ENCODE results near the gene TTC19.

TTC19 gene

DNA sequence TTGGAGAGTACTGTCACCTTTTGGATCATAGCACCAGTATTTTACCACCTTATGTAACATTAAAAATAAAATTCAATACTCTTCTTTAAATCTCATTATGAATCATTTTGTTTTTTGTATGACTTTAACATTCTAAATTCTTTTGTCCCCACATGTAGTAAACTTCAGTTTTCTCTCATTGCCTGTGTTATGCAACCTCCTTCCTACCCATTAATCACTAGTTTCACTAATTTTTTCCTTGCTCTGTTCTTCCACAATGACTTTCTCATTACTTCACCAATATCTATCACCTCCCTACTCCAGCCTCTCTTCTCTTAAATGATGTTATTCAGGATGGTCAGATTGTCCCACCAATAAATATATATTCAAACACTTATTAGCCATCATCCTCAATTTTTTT, 68.7 kb downstream of the TTC19 start:
- H3K27ac ChIP-seq (ENCODE audit: low read length): no peak overlapping the region
- TF ChIP-seq, protein P1, sequence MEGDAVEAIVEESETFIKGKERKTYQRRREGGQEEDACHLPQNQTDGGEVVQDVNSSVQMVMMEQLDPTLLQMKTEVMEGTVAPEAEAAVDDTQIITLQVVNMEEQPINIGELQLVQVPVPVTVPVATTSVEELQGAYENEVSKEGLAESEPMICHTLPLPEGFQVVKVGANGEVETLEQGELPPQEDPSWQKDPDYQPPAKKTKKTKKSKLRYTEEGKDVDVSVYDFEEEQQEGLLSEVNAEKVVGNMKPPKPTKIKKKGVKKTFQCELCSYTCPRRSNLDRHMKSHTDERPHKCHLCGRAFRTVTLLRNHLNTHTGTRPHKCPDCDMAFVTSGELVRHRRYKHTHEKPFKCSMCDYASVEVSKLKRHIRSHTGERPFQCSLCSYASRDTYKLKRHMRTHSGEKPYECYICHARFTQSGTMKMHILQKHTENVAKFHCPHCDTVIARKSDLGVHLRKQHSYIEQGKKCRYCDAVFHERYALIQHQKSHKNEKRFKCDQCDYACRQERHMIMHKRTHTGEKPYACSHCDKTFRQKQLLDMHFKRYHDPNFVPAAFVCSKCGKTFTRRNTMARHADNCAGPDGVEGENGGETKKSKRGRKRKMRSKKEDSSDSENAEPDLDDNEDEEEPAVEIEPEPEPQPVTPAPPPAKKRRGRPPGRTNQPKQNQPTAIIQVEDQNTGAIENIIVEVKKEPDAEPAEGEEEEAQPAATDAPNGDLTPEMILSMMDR (IDR thresholded peaks at IDR 0.05; ENCODE audit: low read depth, low read length): no peak
- no peak for TF ChIP-seq EZH2phosphoT487 (IDR thresholded peaks at IDR 0.05; ENCODE audit: low read depth)

DNA sequence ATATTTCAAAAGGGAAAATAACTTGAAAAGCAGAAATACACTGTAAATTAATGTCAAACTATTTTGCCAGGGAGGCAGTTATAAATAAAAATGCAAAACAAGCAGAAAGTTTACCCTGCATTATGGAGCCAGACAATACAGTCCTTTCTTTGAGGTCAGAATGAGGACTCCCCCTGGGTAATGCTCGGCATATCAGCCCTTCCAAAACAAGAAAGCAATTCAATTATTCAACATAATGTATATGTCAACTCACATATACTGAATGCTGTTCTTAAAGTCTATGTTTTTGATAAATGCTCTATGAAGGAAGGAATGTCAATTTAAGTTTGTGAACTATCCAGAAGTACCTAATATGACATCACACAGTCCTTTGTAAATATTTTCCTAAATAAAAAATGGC, 72.4 kb downstream of the TTC19 start:
- no peak overlapping the region for H2AFZ ChIP-seq (ENCODE audit: low read depth, low read length)
- TF ChIP-seq EZH2phosphoT487 (IDR thresholded peaks at IDR 0.05; ENCODE audit: low read depth): no peak
- TF ChIP-seq, protein P1 (IDR thresholded peaks at IDR 0.05; ENCODE audit: low read depth, low read length): no peak
- no peak overlapping the region for H3K9ac ChIP-seq (ENCODE audit: low read length)
- H3K4me1 ChIP-seq (ENCODE audit: low read length): no peaks in the 10 kb centered on the region
- H4K20me1 ChIP-seq (ENCODE audit: insufficient read depth, low read length): no peaks in the 10 kb centered on the region
- H3K79me2 ChIP-seq (ENCODE audit: low read length): no peaks in the 10 kb centered on the region
- no peak overlapping the region for H3K4me3 ChIP-seq (ENCODE audit: low read length)
- no peaks in the 10 kb centered on the region for H3K27me3 ChIP-seq (ENCODE audit: low read depth, low read length)
- H3K4me2 ChIP-seq (ENCODE audit: low read length): no peak overlapping the region
- H3K36me3 ChIP-seq (replicated peaks; ENCODE audit: low read depth, low read length): peaks cover 22% of the 10 kb centered on the region
- no peak overlapping the region for H3K27ac ChIP-seq (ENCODE audit: low read length)
- H3K9me3 ChIP-seq (ENCODE audit: insufficient read depth, low read length): no peaks in the 10 kb centered on the region

More for the DNA sequence above, 68.7 kb downstream of the TTC19 start:
- Histone ChIP-seq H3K4me2 (ENCODE audit: low read length) (no peak overlapping the region), H3K4me1 (ENCODE audit: low read length) (no peaks in the 10 kb centered on the region), H2AFZ (ENCODE audit: low read depth, low read length) (no peak overlapping the region), H3K36me3 (replicated peaks; ENCODE audit: low read depth, low read length) (peaks cover 29% of the 10 kb centered on the region), H4K20me1 (ENCODE audit: insufficient read depth, low read length) (no peaks in the 10 kb centered on the region), H3K27me3 (ENCODE audit: low read depth, low read length) (no peaks in the 10 kb centered on the region), H3K9me3 (ENCODE audit: insufficient read depth, low read length) (no peaks in the 10 kb centered on the region), H3K4me3 (ENCODE audit: low read length) (no peak overlapping the region), H3K9ac (ENCODE audit: low read length) (no peak overlapping the region), H3K79me2 (ENCODE audit: low read length) (no peaks in the 10 kb centered on the region)

- Histone ChIP-seq H4K20me1 (ENCODE audit: insufficient read depth, low read length) (no peaks in the 10 kb centered on the region), H3K4me1 (ENCODE audit: low read length) (no peaks in the 10 kb centered on the region), H3K27ac (ENCODE audit: low read length) (no peak overlapping the region), H3K4me3 (ENCODE audit: low read length) (no peak overlapping the region), H3K4me2 (ENCODE audit: low read length) (no peak overlapping the region), H3K79me2 (ENCODE audit: low read length) (no peaks in the 10 kb centered on the region), H2AFZ (ENCODE audit: low read depth, low read length) (no peak overlapping the region), H3K9ac (ENCODE audit: low read length) (no peak overlapping the region), H3K9me3 (ENCODE audit: insufficient read depth, low read length) (no peaks in the 10 kb centered on the region), H3K36me3 (replicated peaks; ENCODE audit: low read depth, low read length) (peaks cover 17% of the 10 kb centered on the region), H3K27me3 (ENCODE audit: low read depth, low read length) (no peaks in the 10 kb centered on the region)
- TF ChIP-seq, protein P1 (IDR thresholded peaks at IDR 0.05; ENCODE audit: low read depth, low read length): no peak
- no peak for TF ChIP-seq EZH2phosphoT487 (IDR thresholded peaks at IDR 0.05; ENCODE audit: low read depth)
Observed at GRCh38 chr17:16073845-16074244, 74.2 kb downstream of the TTC19 start.

- no peak overlapping the region for H2AFZ ChIP-seq (ENCODE audit: low read depth, low read length)
- H3K9me3 ChIP-seq (ENCODE audit: insufficient read depth, low read length): no peaks in the 10 kb centered on the region
- H3K27ac ChIP-seq (ENCODE audit: low read length): no peak overlapping the region
- TF ChIP-seq EZH2phosphoT487 (IDR thresholded peaks at IDR 0.05; ENCODE audit: low read depth): no peak
- TF ChIP-seq, protein P1 (IDR thresholded peaks at IDR 0.05; ENCODE audit: low read depth, low read length): no peak
- peaks cover 20% of the 10 kb centered on the region for H3K36me3 ChIP-seq (replicated peaks; ENCODE audit: low read depth, low read length)
- no peaks in the 10 kb centered on the region for H3K27me3 ChIP-seq (ENCODE audit: low read depth, low read length)
- no peak overlapping the region for H3K4me2 ChIP-seq (ENCODE audit: low read length)
- no peak overlapping the region for H3K9ac ChIP-seq (ENCODE audit: low read length)
- no peaks in the 10 kb centered on the region for H4K20me1 ChIP-seq (ENCODE audit: insufficient read depth, low read length)
- no peak overlapping the region for H3K4me3 ChIP-seq (ENCODE audit: low read length)
- no peaks in the 10 kb centered on the region for H3K79me2 ChIP-seq (ENCODE audit: low read length)
- H3K4me1 ChIP-seq (ENCODE audit: low read length): no peaks in the 10 kb centered on the region
Observed at GRCh38 chr17:16074423-16074822, 74.8 kb downstream of the TTC19 start.

All from OCI-LY3 (cell line).